NCI-H524 (cell line): ENCODE measurements around the gene ZNF70.
A peak's percentile ranks its signal among the peaks of the same experiment; 100 is the strongest.
"Not testable (repeated sequence)": the region's sequence is repeated elsewhere in the genome, so short reads cannot be mapped to it uniquely, and the experiment has no call there.

Experiments
- DNase-seq, 2 experiments: peaks; one replicate each; lab custom pipeline; 2025; lab: John Stamatoyannopoulos, UW

The ZNF70 gene

DNA sequence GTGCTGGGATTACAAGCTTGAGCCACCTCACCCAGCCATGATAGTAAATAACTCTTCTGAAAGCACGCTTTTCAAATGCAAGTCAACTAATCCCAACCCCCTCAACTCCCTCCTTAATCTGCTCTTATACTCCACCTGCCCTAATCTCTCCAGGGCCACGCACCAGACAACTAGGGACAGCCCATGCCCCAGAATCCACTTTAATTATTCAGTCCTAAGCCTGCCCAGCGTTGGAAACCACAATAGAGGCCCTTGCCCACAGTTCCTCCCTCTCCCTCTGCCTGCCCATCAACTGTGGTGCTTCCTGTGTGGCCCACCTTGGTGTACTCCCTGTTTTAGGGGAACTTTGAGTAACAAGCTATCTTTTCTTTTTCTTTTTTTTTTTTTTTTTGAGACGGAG, 6.0 kb upstream of the ZNF70 start:
- DNase-seq = peak; percentile 54 to 70

- DNase-seq = no peak
Observed at GRCh38 chr22:23755711-23756110, 4.8 kb upstream of the ZNF70 start.

- no peak for DNase-seq
Observed at GRCh38 chr22:23754980-23755636, 4.2 kb upstream of the ZNF70 start.

DNA sequence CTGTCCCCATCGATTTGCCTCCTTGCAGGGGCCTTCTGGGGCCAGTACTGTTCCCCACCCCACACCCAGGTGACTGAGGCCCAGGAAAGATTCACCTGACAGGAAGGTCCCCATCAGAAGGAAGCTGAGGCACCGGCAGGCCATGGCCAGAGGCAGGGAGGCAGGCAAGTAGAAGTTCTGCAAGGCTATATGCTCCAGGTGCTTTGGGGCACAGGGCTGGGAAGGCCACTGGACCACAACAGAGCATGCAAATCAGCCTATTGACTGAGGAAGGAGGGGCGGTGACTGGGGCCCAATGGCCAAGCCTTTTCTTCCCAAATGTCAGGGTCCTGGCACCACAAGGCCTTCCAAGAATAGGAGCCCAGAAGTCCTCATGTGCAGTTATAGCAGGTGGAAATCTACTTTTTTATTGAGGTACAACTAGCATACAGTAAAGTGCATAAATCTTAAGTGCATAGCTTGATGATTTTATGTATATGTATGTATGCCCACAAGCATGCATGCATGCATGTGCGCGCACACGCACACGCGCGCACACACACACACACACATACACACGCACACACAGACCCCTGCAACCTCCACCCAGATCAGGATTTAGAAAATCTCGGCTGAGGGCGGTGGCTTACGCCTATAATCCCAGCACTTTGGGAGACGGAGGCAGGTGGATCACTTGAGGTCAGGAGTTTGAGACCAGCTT, 3.5 kb upstream of the ZNF70 start, which contains the start of gene VPREB3:
Gene VPREB3, minus strand, starts transcription at position 206 of the 700 bp plus-strand sequence. Its CDS starts 62 bp downstream, at position 144.
- no peak for DNase-seq

DNA sequence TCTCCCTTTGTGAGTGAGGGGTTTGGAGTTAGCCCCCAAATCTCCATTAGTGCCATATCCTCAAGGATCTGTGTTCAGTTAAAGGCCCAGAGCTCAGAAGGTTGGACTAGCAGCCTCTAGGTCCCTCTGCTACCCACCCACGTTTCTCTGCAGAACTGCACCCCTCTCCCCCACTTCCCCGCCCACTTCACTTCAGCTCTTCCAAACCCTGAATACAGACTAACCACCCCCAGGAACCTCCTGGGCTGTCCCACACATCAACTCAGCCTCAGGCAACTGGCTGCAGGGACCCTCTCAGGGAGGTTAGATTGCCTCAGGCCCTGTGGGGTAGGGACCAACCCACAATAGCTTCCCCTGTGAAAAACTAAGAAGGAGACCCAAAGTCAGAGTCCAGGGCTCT, 2.5 kb upstream of the ZNF70 start:
- DNase-seq = no peak

DNA sequence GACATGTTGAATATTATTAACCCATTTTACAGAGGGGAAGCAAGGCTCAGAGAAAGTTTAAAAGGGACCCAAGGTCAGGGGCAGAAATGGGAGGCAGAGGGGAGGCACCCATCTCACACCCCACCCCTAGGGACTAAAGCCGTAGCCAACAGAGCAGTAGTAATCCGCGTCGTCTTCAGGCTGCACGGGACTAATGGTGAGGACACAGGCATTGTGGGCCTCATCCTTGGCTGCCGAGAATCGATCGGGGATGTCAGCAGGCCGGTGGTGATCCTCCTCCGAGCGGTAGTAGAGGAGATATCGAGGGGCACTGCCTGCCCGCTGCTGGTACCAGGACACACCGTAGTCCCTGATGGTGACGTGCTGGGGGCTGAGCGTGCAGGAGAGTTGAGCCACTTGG, 1.8 kb upstream of the ZNF70 start:
- DNase-seq = no peak

DNA sequence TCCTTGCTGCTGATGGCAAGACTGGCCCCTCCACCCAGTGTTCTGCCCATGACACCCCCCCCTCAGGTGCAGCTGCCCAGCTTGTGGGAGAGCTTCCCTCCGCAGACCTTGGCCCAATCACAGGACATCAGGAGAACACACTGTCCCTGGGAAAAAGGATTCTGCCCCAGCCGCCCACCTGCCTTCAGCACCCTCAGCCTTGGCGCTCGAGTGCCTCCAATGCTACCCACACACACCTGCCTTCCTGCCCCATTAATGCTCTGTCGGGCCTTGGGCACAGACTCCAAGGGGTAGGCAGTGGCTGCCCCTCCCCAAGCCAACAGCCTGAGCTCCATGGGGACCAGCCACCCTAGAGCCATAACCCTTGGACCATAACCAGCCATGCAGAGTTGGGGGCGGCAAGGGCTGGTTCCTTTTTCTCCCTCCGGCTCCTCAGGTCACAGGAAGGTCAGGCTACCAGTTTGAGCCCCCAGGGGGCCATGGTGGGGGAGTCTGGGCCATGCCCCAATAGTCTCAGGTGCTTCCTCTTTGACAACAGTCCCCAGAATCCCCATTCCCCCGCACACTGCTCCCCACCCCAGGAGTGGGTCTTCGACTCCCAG, 1.3 kb upstream of the ZNF70 start:
- no peak for DNase-seq

DNA sequence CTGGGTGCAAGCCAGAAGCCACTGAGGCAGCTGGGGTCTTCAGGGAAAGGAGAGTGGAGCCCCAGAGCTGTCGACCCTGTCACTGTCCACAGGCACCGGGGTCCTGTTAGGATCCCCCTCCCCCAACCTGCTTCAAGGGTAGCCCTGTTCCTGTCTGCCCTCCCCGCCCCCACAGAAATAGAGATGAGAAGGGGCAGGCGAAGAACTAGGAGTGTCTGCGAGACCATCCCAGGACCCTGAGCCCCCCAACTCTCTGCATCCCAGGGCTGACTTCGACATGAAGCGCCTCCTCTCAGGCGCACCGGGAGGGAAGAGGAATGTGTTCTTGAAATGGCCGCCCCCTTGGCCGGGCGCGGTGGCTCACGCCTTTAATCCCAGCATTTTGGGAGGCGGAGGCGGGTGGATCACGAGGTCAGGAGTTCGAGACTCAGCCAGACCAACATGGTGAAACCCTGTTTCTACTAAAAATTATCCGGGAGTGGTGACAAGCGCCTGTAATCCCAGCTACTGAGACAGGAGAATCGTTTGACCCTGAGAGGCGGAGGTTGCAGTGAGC, 607 bp upstream of the ZNF70 start:
- peak in 1 of 2 experiments; percentile 53 for DNase-seq

DNA sequence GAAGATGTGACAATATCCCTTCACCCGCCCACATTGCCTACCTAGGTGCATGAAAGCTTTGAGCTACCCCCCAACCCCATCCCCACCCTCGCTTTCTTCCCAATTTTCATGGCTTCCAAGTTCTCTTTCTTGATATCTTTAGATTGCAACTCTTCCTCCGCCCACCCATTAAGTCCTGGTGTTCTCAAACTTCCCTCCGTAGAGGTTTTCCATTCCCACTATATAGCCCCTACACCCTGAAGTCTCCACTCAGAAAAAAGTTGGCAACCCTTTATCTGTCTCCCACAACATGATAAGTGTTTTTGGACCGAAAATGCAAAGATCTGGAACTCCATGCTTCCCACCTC, 572 bp downstream of the ZNF70 start:
- no peak for DNase-seq

DNA sequence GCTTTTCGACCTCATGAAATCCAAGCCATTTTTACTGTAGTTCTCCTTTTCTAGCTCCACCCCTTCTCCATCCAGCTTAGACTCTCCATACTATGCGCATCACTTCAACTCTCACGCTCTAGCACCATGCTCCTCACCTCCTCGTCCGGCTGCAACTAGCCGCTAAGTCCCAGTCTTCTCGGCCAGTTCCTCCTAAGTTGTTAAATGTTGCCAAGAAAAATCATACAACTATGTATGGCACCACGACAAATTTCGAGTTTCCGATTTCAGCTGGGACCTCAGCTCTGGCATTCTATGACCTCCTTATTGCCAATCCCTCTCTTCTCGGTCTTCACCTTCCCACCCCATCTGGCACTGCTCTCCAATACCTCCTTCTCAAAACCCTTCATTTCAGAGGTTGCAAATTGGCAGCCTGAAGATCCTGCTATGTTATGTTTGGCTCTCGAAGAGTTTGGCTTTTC, 1.0 kb downstream of the ZNF70 start:
- DNase-seq = no peak

DNA sequence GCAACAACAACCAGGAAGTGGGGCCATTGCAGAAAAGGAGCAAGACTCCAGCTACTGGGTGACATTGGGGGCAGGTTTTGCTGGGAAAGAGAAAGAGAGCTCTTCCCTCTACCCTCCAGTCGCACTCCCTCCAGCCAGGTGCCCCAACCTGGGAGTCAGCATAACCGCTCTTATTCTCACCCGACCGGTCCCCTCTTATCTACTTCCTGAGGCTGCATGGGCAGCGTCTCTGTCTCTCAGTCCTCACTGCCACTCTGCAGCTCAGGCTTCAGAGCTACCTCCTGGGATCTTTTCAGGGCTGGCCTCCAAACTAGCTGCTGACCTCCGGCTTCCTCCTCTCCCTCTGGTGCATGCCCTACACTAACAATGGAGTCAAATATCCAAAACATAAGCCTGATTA, 5.1 kb downstream of the ZNF70 start:
- no peak for DNase-seq

- no peak for DNase-seq
Observed at GRCh38 chr22:23744485-23744884, 6.4 kb downstream of the ZNF70 start.

- DNase-seq = no peak
Observed at GRCh38 chr22:23744001-23744400, 6.9 kb downstream of the ZNF70 start.

DNA sequence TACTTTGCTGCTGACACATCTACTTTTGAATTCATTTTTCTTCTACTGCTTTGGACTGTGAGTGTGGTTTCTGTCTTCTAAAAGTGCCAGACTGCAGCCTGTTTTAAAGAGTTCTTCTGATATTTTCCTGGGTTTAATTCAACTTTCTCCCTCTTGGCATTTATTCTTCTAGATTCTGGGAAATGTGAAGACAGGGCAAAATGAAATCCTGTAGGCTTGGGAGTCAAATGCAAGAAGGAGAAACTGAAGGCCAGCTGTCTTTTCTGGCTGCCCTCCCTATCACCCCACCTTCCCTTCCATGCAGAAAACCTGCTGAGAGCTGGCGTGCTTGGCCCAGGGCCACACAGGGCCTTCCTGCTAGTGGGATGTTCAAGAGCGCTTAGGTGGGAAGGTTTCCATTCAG, 7.6 kb downstream of the ZNF70 start:
- no peak for DNase-seq

- DNase-seq = no peak
Observed at GRCh38 chr22:23742505-23743264, 8.2 kb downstream of the ZNF70 start.

- no peak for DNase-seq
Observed at GRCh38 chr22:23737696-23738095, 13.2 kb downstream of the ZNF70 start.

DNA sequence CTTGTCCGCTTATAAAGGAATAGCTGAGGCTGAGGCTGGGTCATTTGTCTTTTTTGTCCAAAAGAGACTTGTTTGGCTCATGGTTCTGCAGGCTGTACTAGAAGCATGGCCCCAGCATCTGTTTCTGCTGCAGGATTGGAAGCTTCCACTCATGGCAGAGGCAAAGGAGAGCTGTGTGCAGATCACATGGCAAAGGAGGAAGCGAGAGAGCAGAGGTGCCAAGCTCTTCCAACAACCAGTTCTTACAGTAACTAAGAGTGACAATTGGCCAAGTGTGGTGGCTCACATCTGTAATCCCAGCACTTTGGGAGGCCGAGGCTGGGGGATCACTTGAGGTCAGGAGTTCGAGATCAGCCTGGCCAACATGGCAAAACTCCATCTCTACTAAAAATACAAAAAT, 22.8 kb downstream of the ZNF70 start:
- DNase-seq = not testable (repeated sequence)

GRCh38 chr22:23722724-23723123, 28.2 kb downstream of the ZNF70 start:
- DNase-seq = no peak

- DNase-seq = peak; percentile 15 to 47
Observed at GRCh38 chr22:23722160-23722559, 28.8 kb downstream of the ZNF70 start.

GRCh38 chr22:23720855-23721254, 30.1 kb downstream of the ZNF70 start:
- DNase-seq = no peak

DNA sequence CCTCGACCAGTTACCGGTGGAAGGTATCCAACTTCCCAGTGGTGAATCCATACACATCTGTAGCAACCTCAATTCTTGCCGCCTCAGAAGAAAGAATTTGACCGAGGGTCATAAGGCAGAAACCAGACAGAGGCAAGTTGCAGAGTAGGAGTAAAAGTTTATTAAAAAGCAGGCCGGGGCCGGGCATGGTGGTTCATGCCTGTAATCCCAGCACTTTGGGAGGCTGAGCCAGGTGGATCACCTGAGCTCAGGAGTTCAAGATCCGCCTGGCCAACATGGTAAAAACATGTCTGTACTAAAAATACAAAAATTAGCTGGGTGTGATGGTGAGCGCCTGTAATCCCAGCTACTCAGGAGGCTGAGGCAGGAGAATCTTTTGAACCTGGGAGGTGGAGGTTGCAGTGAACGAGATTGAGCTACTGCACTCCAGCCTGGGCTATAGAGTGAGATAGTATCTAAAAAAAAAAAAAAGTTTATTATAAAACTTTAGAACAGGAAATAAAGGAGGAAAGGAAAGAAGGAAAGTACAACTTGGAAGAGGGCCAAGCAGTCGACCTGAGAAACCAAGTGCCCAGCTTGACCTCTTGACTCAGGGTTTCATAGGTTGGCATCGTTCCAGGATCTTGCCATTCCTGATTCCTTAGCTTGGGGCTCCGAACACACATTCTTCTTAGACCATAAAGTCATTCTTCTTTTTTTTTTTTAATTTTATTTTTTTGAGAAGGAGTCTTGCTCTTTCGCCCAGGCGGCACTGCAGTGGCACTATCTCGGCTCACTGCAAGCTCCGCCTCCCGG, 32.3 kb downstream of the ZNF70 start:
- no peak for DNase-seq
